Chondrocyte (in vitro differentiated cells): ENCODE data around the gene ARSK. TPM values are rescaled to one million over a fixed set of nuclear protein-coding genes. Genes with fewer than 3 reads are reported as not detected.
"Not testable (repeated sequence)": the region's sequence is repeated elsewhere in the genome, so short reads cannot be mapped to it uniquely, and the experiment has no call there.

Experiments
- DNase-seq: peaks from one replicate; pipeline ENCODE4 v3.0.0; 2021; ENCODE audit warnings: mixed read lengths, low spot score
- H3K27ac Mint-ChIP-seq: one replicate; pipeline ENCODE4 v1.8.0; 2021; ENCODE audit warnings: mild to moderate bottlenecking, moderate library complexity, mixed read lengths; ENCODE audit not compliant: unreplicated experiment
- H3K27me3 Mint-ChIP-seq: 2 replicates; pipeline ENCODE4 v1.8.0; 2021; ENCODE audit warnings: low read depth, mixed read lengths
- H3K36me3 Mint-ChIP-seq: 2 replicates; pipeline ENCODE4 v1.8.0; 2021; ENCODE audit warnings: low read depth, mixed read lengths
- H3K4me1 Mint-ChIP-seq: 2 replicates; pipeline ENCODE4 v1.8.0; 2021; ENCODE audit warnings: low read depth, mild to moderate bottlenecking, mixed read lengths
- H3K4me3 Mint-ChIP-seq: one replicate; pipeline ENCODE4 v1.8.0; 2021; ENCODE audit warnings: mild to moderate bottlenecking, moderate library complexity, mixed read lengths; ENCODE audit not compliant: unreplicated experiment
- H3K9me3 Mint-ChIP-seq: 2 replicates; pipeline ENCODE4 v1.8.0; 2021; ENCODE audit warnings: low read depth, mixed read lengths
- total RNA-seq: library from RNA; stranded (reverse); gene quantifications from 3 replicates; pipeline ENCODE4 v1.2.1, GENCODE V29; 2021
- TF ChIP-seq, protein P1 (sequence below): fragments of 200-600 bp; sonication (generic); IDR thresholded peaks from 2 replicates; pipeline ENCODE4 v1.5.0; 2021; ENCODE audit warnings: antibody characterized with exemption, mild to moderate bottlenecking, moderate library complexity

The ARSK gene
- total RNA-seq, 1 donor from 2014 or later, result 10.0 TPM

GRCh38 chr5:95643152-95643551 lies 88.3 kb downstream of the ARSK start:
- Mint-ChIP-seq H3K27me3 (no peaks in the 10 kb centered on the region), H3K9me3 (no peaks in the 10 kb centered on the region)

GRCh38 chr5:95644351-95645042 lies 89.6 kb downstream of the ARSK start:
- peaks cover 18% of the 10 kb centered on the region for H3K4me1 Mint-ChIP-seq
- no peak overlapping the region for H3K4me3 Mint-ChIP-seq
- no peaks in the 10 kb centered on the region for H3K9me3 Mint-ChIP-seq
- no peaks in the 10 kb centered on the region for H3K36me3 Mint-ChIP-seq
- TF ChIP-seq, protein P1, sequence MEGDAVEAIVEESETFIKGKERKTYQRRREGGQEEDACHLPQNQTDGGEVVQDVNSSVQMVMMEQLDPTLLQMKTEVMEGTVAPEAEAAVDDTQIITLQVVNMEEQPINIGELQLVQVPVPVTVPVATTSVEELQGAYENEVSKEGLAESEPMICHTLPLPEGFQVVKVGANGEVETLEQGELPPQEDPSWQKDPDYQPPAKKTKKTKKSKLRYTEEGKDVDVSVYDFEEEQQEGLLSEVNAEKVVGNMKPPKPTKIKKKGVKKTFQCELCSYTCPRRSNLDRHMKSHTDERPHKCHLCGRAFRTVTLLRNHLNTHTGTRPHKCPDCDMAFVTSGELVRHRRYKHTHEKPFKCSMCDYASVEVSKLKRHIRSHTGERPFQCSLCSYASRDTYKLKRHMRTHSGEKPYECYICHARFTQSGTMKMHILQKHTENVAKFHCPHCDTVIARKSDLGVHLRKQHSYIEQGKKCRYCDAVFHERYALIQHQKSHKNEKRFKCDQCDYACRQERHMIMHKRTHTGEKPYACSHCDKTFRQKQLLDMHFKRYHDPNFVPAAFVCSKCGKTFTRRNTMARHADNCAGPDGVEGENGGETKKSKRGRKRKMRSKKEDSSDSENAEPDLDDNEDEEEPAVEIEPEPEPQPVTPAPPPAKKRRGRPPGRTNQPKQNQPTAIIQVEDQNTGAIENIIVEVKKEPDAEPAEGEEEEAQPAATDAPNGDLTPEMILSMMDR, result peak; percentile 91
- DNase-seq, result no peak
- H3K27me3 Mint-ChIP-seq, result no peaks in the 10 kb centered on the region
- H3K27ac Mint-ChIP-seq, result no peak overlapping the region

More at GRCh38 chr5:95643152-95643551, 88.3 kb downstream of the ARSK start:
- TF ChIP-seq, protein P1, result no peak
- no peak overlapping the region for H3K4me3 Mint-ChIP-seq
- DNase-seq, result no peak
- H3K36me3 Mint-ChIP-seq, result no peaks in the 10 kb centered on the region
- H3K4me1 Mint-ChIP-seq, result peaks cover 14% of the 10 kb centered on the region
- H3K27ac Mint-ChIP-seq, result no peak overlapping the region

GRCh38 chr5:95646226-95646568 lies 91.3 kb downstream of the ARSK start:
- H3K9me3 Mint-ChIP-seq, H3K27me3 Mint-ChIP-seq, DNase-seq, H3K36me3 Mint-ChIP-seq: not testable (repeated sequence)
- H3K27ac Mint-ChIP-seq, result peak overlapping the region; percentile 83
- peaks cover 18% of the 10 kb centered on the region for H3K4me1 Mint-ChIP-seq
- peak overlapping the region; percentile 75 for H3K4me3 Mint-ChIP-seq

- no peaks in the 10 kb centered on the region for H3K9me3 Mint-ChIP-seq
- no peaks in the 10 kb centered on the region for H3K27me3 Mint-ChIP-seq
- TF ChIP-seq, protein P1, result peak; percentile 58
- H3K4me3 Mint-ChIP-seq, result peak within 1 kb of the TSS; percentile 75
- H3K4me1 Mint-ChIP-seq, result peaks cover 18% of the 10 kb centered on the region
- H3K27ac Mint-ChIP-seq, result peak within 1 kb of the TSS; percentile 91
- peak; percentile 98 for DNase-seq
- H3K36me3 Mint-ChIP-seq, result no peaks in the 10 kb centered on the region
These were observed 91.9 kb downstream of the ARSK start, which contains the start of gene RFESD for GRCh38 chr5:95646569-95647431. TSS of gene RFESD (plus strand) at chr5:95646777. CDS start at chr5:95652272, 5,495 bp downstream.

DNA sequence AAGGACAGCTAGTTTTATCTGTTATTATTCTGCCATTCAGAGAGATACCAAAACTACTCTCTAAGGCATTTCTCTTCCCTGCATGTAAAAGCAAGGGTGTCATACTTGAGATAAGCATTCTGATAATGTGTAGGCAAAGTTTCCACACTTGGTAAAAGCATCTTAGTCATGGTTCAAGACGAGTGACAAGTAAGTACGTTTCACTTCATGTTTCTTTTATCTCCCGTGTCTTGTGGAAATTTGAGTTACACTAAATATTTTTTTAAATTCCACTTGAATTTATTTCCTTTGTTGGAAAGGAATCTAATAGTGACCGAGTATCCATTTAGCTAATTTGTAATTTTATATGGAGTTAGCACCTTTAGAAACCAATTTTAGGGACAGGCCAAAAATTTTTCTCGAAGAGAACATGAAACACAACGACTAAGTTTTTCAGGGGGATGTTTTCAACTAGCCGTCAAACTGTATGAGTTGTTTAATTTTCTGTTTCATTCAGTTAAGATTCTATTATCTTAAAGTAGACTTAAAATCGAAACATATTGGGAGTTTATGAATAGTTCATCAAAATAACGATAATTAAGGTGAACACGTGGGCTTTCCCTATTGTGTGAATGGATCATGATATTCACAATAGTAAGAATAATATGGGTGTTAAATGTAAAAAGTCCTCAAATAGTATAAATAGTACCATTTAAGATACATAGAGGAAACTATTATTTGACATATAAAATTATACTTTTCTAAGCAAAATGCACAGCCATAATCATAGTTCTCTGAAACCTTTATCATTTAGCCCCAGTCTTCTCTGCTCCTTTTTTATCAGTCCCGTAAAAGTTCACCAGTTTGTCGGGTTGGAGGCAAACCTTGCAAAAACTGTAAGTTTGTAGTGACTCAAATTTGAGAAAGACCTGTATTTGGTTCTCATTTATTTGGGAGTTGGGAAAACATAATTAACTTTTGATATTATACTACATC lies 93.3 kb downstream of the ARSK start:
- Mint-ChIP-seq H3K4me3 (no peak overlapping the region), H3K27me3 (no peaks in the 10 kb centered on the region), H3K27ac (no peak overlapping the region), H3K36me3 (no peaks in the 10 kb centered on the region), H3K4me1 (peaks cover 18% of the 10 kb centered on the region), H3K9me3 (no peaks in the 10 kb centered on the region)
- DNase-seq, result no peak
- TF ChIP-seq, protein P1, result no peak
